GM23338 (cell line): ENCODE results near the gene MUC5B. TPM values are rescaled to one million over a fixed set of nuclear protein-coding genes. Genes with fewer than 3 reads are reported as not detected.

Source experiments
- ATAC-seq: fragments of 200-7000 bp; cut with Tn5 transposase; 3 replicates; pipeline ENCODE4 v1.9.1; 2020
- DNase-seq: peaks from one replicate; pipeline ENCODE4 v3.0.0-alpha.2; 2015; ENCODE audit warnings: low spot score
- H2AFZ ChIP-seq: fragments of 200-600 bp; sonication (generic); 2 replicates; pipeline ENCODE4 v1.8.0; 2016; ENCODE audit warnings: antibody characterized with exemption, mild to moderate bottlenecking, moderate library complexity
- H3F3A ChIP-seq: fragments of 200-600 bp; sonication (generic); replicated peaks from 2 replicates; pipeline ENCODE4 v1.8.0; 2017; ENCODE audit warnings: antibody characterized with exemption, mixed run types, low read depth
- H3K27ac ChIP-seq: fragments of 200-600 bp; sonication (generic); 2 replicates; pipeline ENCODE4 v1.6.1; 2016; ENCODE audit warnings: low read depth
- H3K27me3 ChIP-seq: fragments of 200-600 bp; sonication (generic); 2 replicates; pipeline ENCODE4 v1.8.0; 2016; ENCODE audit warnings: mild to moderate bottlenecking, mixed run types, moderate library complexity; ENCODE audit not compliant: insufficient read depth
- H3K36me3 ChIP-seq: fragments of 200-600 bp; sonication (generic); 2 replicates; pipeline ENCODE4 v1.8.0; 2016; ENCODE audit warnings: mild to moderate bottlenecking; ENCODE audit not compliant: insufficient read depth
- H3K4me1 ChIP-seq: fragments of 200-600 bp; sonication (generic); 2 replicates; pipeline ENCODE4 v1.8.0; 2016; ENCODE audit warnings: mild to moderate bottlenecking, moderate library complexity; ENCODE audit not compliant: insufficient read depth
- H3K4me2 ChIP-seq: fragments of 200-600 bp; sonication (generic); 2 replicates; pipeline ENCODE4 v1.7.1; 2017; ENCODE audit warnings: mixed run types
- H3K4me3 ChIP-seq: fragments of 200-600 bp; sonication (generic); 2 replicates; pipeline ENCODE4 v1.6.1; 2016; ENCODE audit warnings: mixed run types
- H3K79me2 ChIP-seq: fragments of 200-600 bp; sonication (generic); replicated peaks from 2 replicates; pipeline ENCODE4 v1.8.0; 2017; ENCODE audit warnings: mild to moderate bottlenecking; ENCODE audit not compliant: insufficient read depth
- H3K9me2 ChIP-seq: fragments of 200-600 bp; sonication (generic); 2 replicates; pipeline ENCODE4 v1.8.0; 2017; ENCODE audit not compliant: insufficient read depth
- H4K20me1 ChIP-seq: fragments of 200-600 bp; sonication (generic); replicated peaks from 2 replicates; pipeline ENCODE4 v1.8.0; 2017; ENCODE audit warnings: mild to moderate bottlenecking; ENCODE audit not compliant: insufficient read depth
- H3K27ac Mint-ChIP-seq: 2 replicates; pipeline ENCODE4 v1.8.0; 2020; ENCODE audit warnings: inconsistent platforms, mild to moderate bottlenecking, moderate library complexity, mixed read lengths
- H3K27me3 Mint-ChIP-seq: 3 replicates; pipeline ENCODE4 v1.8.0; 2022; ENCODE audit warnings: low read depth, mild to moderate bottlenecking, moderate library complexity, mixed read lengths, inconsistent platforms; ENCODE audit not compliant: insufficient read depth, poor library complexity
- H3K36me3 Mint-ChIP-seq: 3 replicates; pipeline ENCODE4 v1.8.0; 2021; ENCODE audit warnings: low read depth, mild to moderate bottlenecking, inconsistent platforms, moderate library complexity, mixed read lengths
- H3K4me1 Mint-ChIP-seq: 3 replicates; pipeline ENCODE4 v1.8.0; 2020; ENCODE audit warnings: mild to moderate bottlenecking, inconsistent platforms, mixed read lengths
- H3K4me3 Mint-ChIP-seq: 3 replicates; pipeline ENCODE4 v1.8.0; 2021; ENCODE audit warnings: moderate library complexity, mild to moderate bottlenecking, inconsistent platforms, mixed read lengths
- H3K9me3 Mint-ChIP-seq: 3 replicates; pipeline ENCODE4 v1.8.0; 2020; ENCODE audit warnings: moderate library complexity, mild to moderate bottlenecking, inconsistent platforms, mixed read lengths
- ZNF114 ChIP-seq: fragments of 250-450 bp; sonication (Bioruptor Pico); IDR thresholded peaks from 2 replicates; pipeline ENCODE4 v1.5.0; 2020; ENCODE audit warnings: mild to moderate bottlenecking, moderate library complexity
- ZNF331 ChIP-seq: fragments of 250-450 bp; sonication (Bioruptor Pico); IDR thresholded peaks from 2 replicates; pipeline ENCODE4 v1.5.0; 2020; ENCODE audit warnings: low read depth, mild to moderate bottlenecking, moderate library complexity
- ZNF462 ChIP-seq: fragments of 250-450 bp; sonication (Bioruptor Pico); IDR thresholded peaks from 2 replicates; pipeline ENCODE4 v1.5.0; 2020; ENCODE audit warnings: mild to moderate bottlenecking, moderate library complexity
- polyA plus RNA-seq: library from polyadenylated mRNA; unstranded; fragments of >200 nt; fragmentation: Nextera tagmentation; extraction: Ambion mirVana; gene quantifications from 2 replicates; pipeline ENCODE4 v1.2.1, GENCODE V29; 2016
- total RNA-seq: library from RNA; depleted of rRNA; stranded (reverse); fragments of >200 nt; shearing (Covaris generic); gene quantifications from 2 replicates; pipeline ENCODE4 v1.2.3, GENCODE V29; 2014

The MUC5B gene
- total and polyA plus RNA-seq, 2 experiments from 2014 or later, result 0.18 to 0.90 TPM

DNA sequence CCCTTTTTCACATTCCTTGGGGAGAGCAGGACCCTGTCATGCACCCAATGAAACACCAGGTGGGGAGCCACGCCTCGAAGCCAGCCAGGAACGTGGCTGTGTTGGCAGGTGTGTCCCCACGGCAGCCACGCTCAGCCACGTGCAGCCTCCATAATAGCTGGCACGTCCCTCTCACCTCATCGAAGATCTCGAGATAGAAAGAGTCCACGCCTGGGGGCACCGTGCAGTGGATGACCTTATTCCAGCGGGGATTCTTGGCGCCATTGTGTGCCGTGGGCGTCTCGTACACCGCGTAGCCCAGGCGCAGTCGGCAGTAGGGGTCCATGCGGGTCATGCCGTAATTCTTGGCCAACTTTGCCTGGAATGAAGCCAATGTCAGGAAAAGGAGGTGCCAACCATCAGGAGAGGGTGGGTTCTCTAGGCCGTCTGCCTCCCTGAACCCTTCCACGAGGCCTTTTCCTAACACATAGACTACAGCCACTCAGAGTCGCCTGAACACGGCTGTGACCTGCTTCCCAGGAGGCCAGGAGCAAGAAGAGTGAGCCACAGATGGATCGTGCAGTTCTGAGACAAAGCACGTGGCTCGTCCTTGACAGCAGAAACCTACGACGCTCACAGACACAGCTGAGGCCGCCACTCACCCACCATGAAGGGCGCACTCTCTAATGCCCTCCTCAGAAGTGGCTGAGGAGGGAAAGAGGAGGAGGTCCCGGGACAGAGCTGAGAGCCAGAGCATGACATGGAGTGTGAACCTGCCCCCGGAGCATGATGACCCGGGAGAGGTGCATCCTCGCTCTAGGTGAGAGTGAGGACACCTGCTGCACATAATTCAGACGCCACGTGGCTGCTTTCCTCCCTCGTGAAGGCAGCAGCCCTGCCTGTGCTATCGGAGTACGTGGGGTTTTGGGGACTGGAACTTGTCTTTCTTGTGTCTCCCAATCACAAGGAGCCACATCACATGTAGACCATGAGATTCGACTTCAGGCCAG is 67.5 kb downstream of the MUC5B start (continued):
- no peak for TF ChIP-seq ZNF462 (CRISPR knock-in tag)
- no peak for TF ChIP-seq ZNF114 (CRISPR knock-in tag)

DNA sequence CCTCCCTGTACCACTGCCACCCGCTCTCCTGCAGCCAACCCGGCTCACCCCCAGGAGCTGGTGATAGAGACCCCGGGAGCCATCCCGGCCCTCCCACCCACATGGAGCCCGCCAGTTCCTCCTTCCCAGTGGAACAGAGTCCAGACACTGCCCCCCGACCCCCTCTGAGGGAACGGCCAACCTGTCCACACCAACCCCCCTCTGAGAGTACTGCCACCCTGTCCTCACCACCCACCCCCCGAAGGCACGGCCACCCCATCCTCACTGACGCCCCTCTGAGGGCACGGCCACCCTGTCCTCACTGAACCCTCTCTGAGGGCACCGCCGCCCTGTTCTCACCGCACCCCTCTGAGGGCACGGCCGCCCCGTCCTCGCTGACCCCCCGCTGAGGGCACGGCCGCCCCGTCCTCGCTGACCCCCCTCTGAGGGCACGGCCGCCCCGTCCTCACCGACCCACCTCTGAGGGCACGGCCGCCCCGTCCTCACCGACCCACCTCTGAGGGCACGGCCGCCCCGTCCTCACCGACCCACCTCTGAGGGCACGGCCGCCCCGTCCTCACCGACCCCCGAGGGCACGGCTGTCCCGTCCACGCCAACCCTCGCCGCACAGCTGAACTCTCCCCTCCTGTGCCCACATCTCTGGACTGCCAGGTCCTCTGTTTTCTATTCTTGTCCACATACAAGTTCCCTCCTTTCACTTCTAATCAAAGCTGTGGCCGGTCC is 68.6 kb downstream of the MUC5B start:
- H3F3A ChIP-seq, result 0 out of 2 replicates have a peak, but pooled peaks cover 3% of the 10 kb centered on the region
- H3K36me3 ChIP-seq, result no peaks in the 10 kb centered on the region
- no peak overlapping the region for H3K4me3 ChIP-seq
- H3K4me1 Mint-ChIP-seq, result no peaks in the 10 kb centered on the region
- no peak overlapping the region for H3K27ac Mint-ChIP-seq
- no peak for ATAC-seq
- H3K27me3 Mint-ChIP-seq, result peaks cover 2% of the 10 kb centered on the region
- DNase-seq, result no peak
- no peaks in the 10 kb centered on the region for H3K9me2 ChIP-seq
- peaks cover 10% of the 10 kb centered on the region; the same call in 2 of the 3 replicates for H3K9me3 Mint-ChIP-seq
- TF ChIP-seq ZNF331 (CRISPR knock-in tag), result no peak
- no peaks in the 10 kb centered on the region for H3K4me1 ChIP-seq
- H3K79me2 ChIP-seq, result peaks cover 6% of the 10 kb centered on the region; the same call in 1 of the 2 replicates
- H3K36me3 Mint-ChIP-seq, result peaks cover 48% of the 10 kb centered on the region
- no peak overlapping the region for H3K4me2 ChIP-seq
- no peak overlapping the region for H2AFZ ChIP-seq
- no peak overlapping the region for H3K27ac ChIP-seq
- H3K4me3 Mint-ChIP-seq, result no peak overlapping the region
- H3K27me3 ChIP-seq, result no peaks in the 10 kb centered on the region
- no peaks in the 10 kb centered on the region for H4K20me1 ChIP-seq
